Mesendoderm (in vitro differentiated cells): ENCODE data around the gene PRKD1.
"Not testable (repeated sequence)": the region's sequence is repeated elsewhere in the genome, so short reads cannot be mapped to it uniquely, and the experiment has no call there.

Source experiments
- DNase-seq: peaks from one replicate; pipeline ENCODE4 v3.0.0; 2013
- H2AK5ac ChIP-seq: 2 replicates; pipeline ENCODE4 v1.6.1; 2013; ENCODE audit warnings: low read length, inconsistent platforms
- H2BK120ac ChIP-seq: 2 replicates; pipeline ENCODE4 v1.6.1; 2013; ENCODE audit warnings: low read depth, mild to moderate bottlenecking, low read length, moderate library complexity, mixed read lengths
- H2BK15ac ChIP-seq: replicated peaks from 2 replicates; pipeline ENCODE4 v1.6.1; 2013; ENCODE audit warnings: low read depth, mild to moderate bottlenecking, moderate library complexity
- H2BK5ac ChIP-seq: 2 replicates; pipeline ENCODE4 v1.6.1; 2013; ENCODE audit warnings: low read length, inconsistent platforms
- H3K18ac ChIP-seq: 2 replicates; pipeline ENCODE4 v1.6.1; 2013; ENCODE audit warnings: mild to moderate bottlenecking, low read length, mixed read lengths
- H3K23ac ChIP-seq: one replicate; pipeline ENCODE4 v1.6.1; 2013; ENCODE audit warnings: low read length
- H3K27ac ChIP-seq: 2 replicates; pipeline ENCODE4 v1.5.1; 2013; ENCODE audit warnings: low read depth, mild to moderate bottlenecking, inconsistent platforms, low read length, moderate library complexity
- H3K27me3 ChIP-seq: 2 replicates; pipeline ENCODE4 v1.6.1; 2013; ENCODE audit warnings: low read length, control low read depth, mild to moderate bottlenecking, inconsistent platforms; ENCODE audit not compliant: insufficient read depth, poor library complexity
- H3K36me3 ChIP-seq: 2 replicates; pipeline ENCODE4 v1.6.1; 2013; ENCODE audit warnings: low read length, inconsistent platforms; ENCODE audit not compliant: control insufficient read depth, insufficient read depth
- H3K4ac ChIP-seq: one replicate; pipeline ENCODE4 v1.6.1; 2013; ENCODE audit warnings: low read depth, mild to moderate bottlenecking, low read length, moderate library complexity
- H3K4me1 ChIP-seq: 2 replicates; pipeline ENCODE4 v1.6.1; 2013; ENCODE audit warnings: low read depth, low read length, inconsistent platforms; ENCODE audit not compliant: control insufficient read depth
- H3K4me2 ChIP-seq: 2 replicates; pipeline ENCODE4 v1.6.1; 2013; ENCODE audit warnings: low read length
- H3K4me3 ChIP-seq: 2 replicates; pipeline ENCODE4 v1.5.1; 2013; ENCODE audit warnings: mild to moderate bottlenecking, low read length
- H3K56ac ChIP-seq: one replicate; pipeline ENCODE4 v1.6.1; 2013; ENCODE audit warnings: low read length
- H3K79me1 ChIP-seq: 2 replicates; pipeline ENCODE4 v1.6.1; 2013; ENCODE audit warnings: low read length, inconsistent platforms
- H3K79me2 ChIP-seq: 2 replicates; pipeline ENCODE4 v1.6.1; 2013; ENCODE audit warnings: mild to moderate bottlenecking, low read length; ENCODE audit not compliant: control insufficient read depth, insufficient read depth
- H3K9ac ChIP-seq: 2 replicates; pipeline ENCODE4 v1.6.1; 2013; ENCODE audit warnings: low read length, inconsistent platforms
- H4K5ac ChIP-seq: one replicate; pipeline ENCODE4 v1.6.1; 2013; ENCODE audit warnings: low read length
- H4K8ac ChIP-seq: one replicate; pipeline ENCODE4 v1.6.1; 2013; ENCODE audit warnings: low read depth, mild to moderate bottlenecking, control low read depth, low read length, moderate library complexity
- WGBS: extraction: QIAGEN DNeasy Blood & Tissue Kit; methylation state at CpG from one replicate; pipeline ENCODE4 v1.1.7; 2013; ENCODE audit warnings: low lambda C conversion rate, missing lambda C conversion rate; ENCODE audit not compliant: insufficient coverage; ENCODE audit errors: extremely low coverage; 5-methylcytosine and 5-hydroxymethylcytosine counted together

The PRKD1 gene

GRCh38 chr14:29789475-29789874 is 138.2 kb downstream of the PRKD1 start:
- H3K27ac ChIP-seq, result no peak overlapping the region
- no peak overlapping the region for H3K4ac ChIP-seq
- no peaks in the 10 kb centered on the region for H3K79me1 ChIP-seq
- no peak overlapping the region for H3K9ac ChIP-seq
- DNase-seq, result no peak
- H3K4me3 ChIP-seq, result no peak overlapping the region
- H3K27me3 ChIP-seq, result no peaks in the 10 kb centered on the region
- H4K8ac ChIP-seq, result no peak overlapping the region
- no CpG with 5 or more reads among the region's 2 CpGs for WGBS
- H3K23ac ChIP-seq, result no peak overlapping the region
- no peak overlapping the region for H2BK120ac ChIP-seq
- no peak overlapping the region for H2AK5ac ChIP-seq
- H3K18ac ChIP-seq, result no peak overlapping the region
- H3K79me2 ChIP-seq, result no peaks in the 10 kb centered on the region
- no peaks in the 10 kb centered on the region for H3K36me3 ChIP-seq
- no peak overlapping the region for H4K5ac ChIP-seq
- H2BK15ac ChIP-seq, result no peak overlapping the region
- H3K4me1 ChIP-seq, result no peaks in the 10 kb centered on the region
- no peak overlapping the region for H3K56ac ChIP-seq
- H3K4me2 ChIP-seq, result no peak overlapping the region
- no peak overlapping the region for H2BK5ac ChIP-seq

- Histone ChIP-seq H3K4me2 (no peak overlapping the region), H3K4me3 (no peak overlapping the region), H3K18ac (no peak overlapping the region), H2BK120ac (no peak overlapping the region), H2AK5ac (no peak overlapping the region), H3K23ac (no peak overlapping the region), H3K56ac (no peak overlapping the region), H3K36me3 (no peaks in the 10 kb centered on the region), H2BK15ac (no peak overlapping the region), H3K4ac (no peak overlapping the region), H3K9ac (no peak overlapping the region), H3K27me3 (no peaks in the 10 kb centered on the region), H3K79me2 (no peaks in the 10 kb centered on the region), H4K5ac (no peak overlapping the region), H3K79me1 (no peaks in the 10 kb centered on the region), H3K27ac (no peak overlapping the region), H3K4me1 (no peaks in the 10 kb centered on the region), H4K8ac (no peak overlapping the region), H2BK5ac (no peak overlapping the region)
- no CpG with 5 or more reads among the region's 2 CpGs for WGBS
- DNase-seq, result no peak
These were observed 139.6 kb downstream of the PRKD1 start for GRCh38 chr14:29788093-29788492.

DNA sequence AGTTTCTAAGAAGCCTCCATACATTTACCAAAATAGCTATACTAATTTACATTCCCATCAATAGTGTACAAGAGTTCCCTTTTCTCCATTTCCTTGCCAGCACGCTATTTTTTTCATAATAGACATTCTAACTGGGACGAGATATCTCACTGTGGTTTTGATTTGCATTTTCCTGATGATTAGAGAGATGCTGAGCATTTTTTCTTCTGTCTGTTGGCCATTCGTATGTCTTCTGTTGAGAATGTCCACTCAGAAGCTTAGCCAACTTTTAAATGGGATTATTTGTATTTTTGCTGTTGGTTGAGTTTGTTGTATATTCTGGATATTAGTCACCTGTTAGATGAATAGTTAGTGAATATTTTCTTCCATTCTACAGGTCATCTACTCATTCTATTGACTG is 144.1 kb downstream of the PRKD1 start:
- Histone ChIP-seq H3K56ac (no peak overlapping the region), H3K9ac (no peak overlapping the region), H3K4ac (no peak overlapping the region), H3K4me1 (no peaks in the 10 kb centered on the region), H3K36me3 (no peaks in the 10 kb centered on the region), H3K18ac (no peak overlapping the region), H4K5ac (no peak overlapping the region), H2BK120ac (no peak overlapping the region), H2AK5ac (no peak overlapping the region), H3K27ac (no peak overlapping the region), H2BK5ac (no peak overlapping the region), H3K79me1 (no peaks in the 10 kb centered on the region), H3K79me2 (no peaks in the 10 kb centered on the region), H2BK15ac (no peak overlapping the region), H3K4me2 (no peak overlapping the region), H3K4me3 (no peak overlapping the region), H3K23ac (no peak overlapping the region), H3K27me3 (no peaks in the 10 kb centered on the region), H4K8ac (no peak overlapping the region)
- WGBS, result no CpG with 5 or more reads among the region's 3 CpGs
- no peak for DNase-seq

- DNase-seq, result no peak
These were observed 145.6 kb downstream of the PRKD1 start for GRCh38 chr14:29782041-29782440.

GRCh38 chr14:29777142-29777541 is 150.5 kb downstream of the PRKD1 start:
- not testable (repeated sequence) for H4K8ac ChIP-seq, H3K79me1 ChIP-seq, H3K27me3 ChIP-seq, H3K18ac ChIP-seq, H3K4me1 ChIP-seq, H2BK5ac ChIP-seq, H3K4me2 ChIP-seq, H3K9ac ChIP-seq, H3K36me3 ChIP-seq, H3K4me3 ChIP-seq, H3K4ac ChIP-seq, H3K23ac ChIP-seq, H4K5ac ChIP-seq, H3K79me2 ChIP-seq, H2BK120ac ChIP-seq, DNase-seq, H2AK5ac ChIP-seq, H3K27ac ChIP-seq, H2BK15ac ChIP-seq, H3K56ac ChIP-seq
- no CpG with 5 or more reads among the region's 1 CpG for WGBS

More at GRCh38 chr14:29782041-29782440, 145.6 kb downstream of the PRKD1 start:
- Histone ChIP-seq H3K4me3 (no peak overlapping the region), H3K18ac (no peak overlapping the region), H3K56ac (no peak overlapping the region), H2AK5ac (no peak overlapping the region), H3K27me3 (no peaks in the 10 kb centered on the region), H2BK5ac (no peak overlapping the region), H3K4me2 (no peak overlapping the region), H2BK120ac (no peak overlapping the region), H3K9ac (no peak overlapping the region), H3K79me2 (no peaks in the 10 kb centered on the region), H3K79me1 (no peaks in the 10 kb centered on the region), H2BK15ac (no peak overlapping the region), H3K36me3 (no peaks in the 10 kb centered on the region), H4K8ac (no peak overlapping the region), H3K23ac (no peak overlapping the region), H4K5ac (no peak overlapping the region), H3K27ac (no peak overlapping the region), H3K4me1 (no peaks in the 10 kb centered on the region), H3K4ac (no peak overlapping the region)
- no CpG with 5 or more reads among the region's 2 CpGs for WGBS

DNA sequence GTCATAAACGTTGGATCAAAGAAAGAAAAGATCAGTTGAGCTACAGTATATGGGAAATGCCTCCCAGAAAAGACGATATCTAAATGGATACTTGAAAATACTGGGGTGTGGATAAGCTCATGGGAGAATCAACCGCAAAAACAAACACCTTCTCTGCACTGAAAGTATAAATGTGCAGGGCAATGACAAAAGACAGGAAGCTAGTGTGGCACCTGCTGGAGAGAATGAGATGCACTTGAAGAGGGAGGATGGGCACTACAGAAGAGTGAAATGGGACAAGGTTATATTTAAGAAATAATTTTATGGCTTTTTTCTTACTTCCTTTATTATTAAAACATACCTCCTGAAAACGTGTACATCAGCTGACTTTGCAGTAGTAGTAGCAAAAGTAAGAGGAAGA is 153.7 kb downstream of the PRKD1 start:
- H3K79me2 ChIP-seq, result no peaks in the 10 kb centered on the region
- H3K4me2 ChIP-seq, result no peak overlapping the region
- H3K4me3 ChIP-seq, result no peak overlapping the region
- no peak overlapping the region for H3K27ac ChIP-seq
- H2BK15ac ChIP-seq, result no peak overlapping the region
- H4K5ac ChIP-seq, result no peak overlapping the region
- no peak overlapping the region for H2BK5ac ChIP-seq
- WGBS, result no CpG with 5 or more reads among the region's 4 CpGs
- H3K18ac ChIP-seq, result no peak overlapping the region
- H3K36me3 ChIP-seq, result no peaks in the 10 kb centered on the region
- H2AK5ac ChIP-seq, result no peak overlapping the region
- no peak overlapping the region for H3K9ac ChIP-seq
- peaks cover 6% of the 10 kb centered on the region for H3K79me1 ChIP-seq
- H3K27me3 ChIP-seq, result no peaks in the 10 kb centered on the region
- H3K56ac ChIP-seq, result no peak overlapping the region
- H4K8ac ChIP-seq, result no peak overlapping the region
- no peak for DNase-seq
- H3K4ac ChIP-seq, result no peak overlapping the region
- H3K23ac ChIP-seq, result no peak overlapping the region
- no peak overlapping the region for H2BK120ac ChIP-seq
- H3K4me1 ChIP-seq, result no peaks in the 10 kb centered on the region
